ENCODE measurements around the gene TRAPPC5. TPM values are rescaled to one million over a fixed set of nuclear protein-coding genes. Genes with fewer than 3 reads are reported as not detected.
"Not testable (repeated sequence)": the region's sequence is repeated elsewhere in the genome, so short reads cannot be mapped to it uniquely, and the experiment has no call there.

Gene TRAPPC5
- total RNA-seq, 1 donor from 2014 or later = 108 TPM

DNA sequence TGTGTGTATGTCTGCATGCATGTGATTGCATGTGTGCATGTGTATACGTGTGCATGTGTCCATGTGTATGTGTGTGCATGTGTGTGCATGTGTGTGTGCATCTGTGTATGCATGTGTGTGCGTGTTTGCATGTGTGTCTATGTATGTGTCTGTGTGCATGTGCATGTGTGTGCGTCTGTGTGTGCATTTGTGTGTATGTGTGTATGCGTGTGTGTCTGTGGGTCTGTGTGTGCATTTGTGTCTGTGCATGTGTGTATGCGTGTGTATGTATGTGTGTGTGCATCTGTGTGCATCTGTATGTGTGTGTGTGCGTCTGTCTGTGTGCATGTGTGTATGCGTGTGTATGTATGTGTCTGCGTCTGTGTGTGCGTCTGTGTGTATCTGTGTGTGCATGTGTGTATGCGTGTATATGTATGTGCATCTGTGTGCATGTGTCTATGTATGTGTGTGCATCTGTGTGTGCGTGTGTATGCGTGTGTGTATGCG, 40.7 kb upstream of the TRAPPC5 start:
- H3K36me3 Mint-ChIP-seq (ENCODE audit: unreplicated experiment) = no peaks in the 10 kb centered on the region
- TF ChIP-seq, protein P1, sequence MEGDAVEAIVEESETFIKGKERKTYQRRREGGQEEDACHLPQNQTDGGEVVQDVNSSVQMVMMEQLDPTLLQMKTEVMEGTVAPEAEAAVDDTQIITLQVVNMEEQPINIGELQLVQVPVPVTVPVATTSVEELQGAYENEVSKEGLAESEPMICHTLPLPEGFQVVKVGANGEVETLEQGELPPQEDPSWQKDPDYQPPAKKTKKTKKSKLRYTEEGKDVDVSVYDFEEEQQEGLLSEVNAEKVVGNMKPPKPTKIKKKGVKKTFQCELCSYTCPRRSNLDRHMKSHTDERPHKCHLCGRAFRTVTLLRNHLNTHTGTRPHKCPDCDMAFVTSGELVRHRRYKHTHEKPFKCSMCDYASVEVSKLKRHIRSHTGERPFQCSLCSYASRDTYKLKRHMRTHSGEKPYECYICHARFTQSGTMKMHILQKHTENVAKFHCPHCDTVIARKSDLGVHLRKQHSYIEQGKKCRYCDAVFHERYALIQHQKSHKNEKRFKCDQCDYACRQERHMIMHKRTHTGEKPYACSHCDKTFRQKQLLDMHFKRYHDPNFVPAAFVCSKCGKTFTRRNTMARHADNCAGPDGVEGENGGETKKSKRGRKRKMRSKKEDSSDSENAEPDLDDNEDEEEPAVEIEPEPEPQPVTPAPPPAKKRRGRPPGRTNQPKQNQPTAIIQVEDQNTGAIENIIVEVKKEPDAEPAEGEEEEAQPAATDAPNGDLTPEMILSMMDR (IDR thresholded peaks at IDR 0.05) = no peak
- H3K9me3 Mint-ChIP-seq (ENCODE audit: unreplicated experiment) = no peaks in the 10 kb centered on the region
- no peak overlapping the region for H3K4me3 Mint-ChIP-seq (ENCODE audit: unreplicated experiment)
- no peak for DNase-seq (ENCODE audit: extremely low spot score, unreplicated experiment)
- no peak overlapping the region for H3K27ac Mint-ChIP-seq (ENCODE audit: unreplicated experiment)
- no peaks in the 10 kb centered on the region for H3K4me1 Mint-ChIP-seq (ENCODE audit: unreplicated experiment)
- H3K27me3 Mint-ChIP-seq (ENCODE audit: unreplicated experiment) = peaks cover 14% of the 10 kb centered on the region

DNA sequence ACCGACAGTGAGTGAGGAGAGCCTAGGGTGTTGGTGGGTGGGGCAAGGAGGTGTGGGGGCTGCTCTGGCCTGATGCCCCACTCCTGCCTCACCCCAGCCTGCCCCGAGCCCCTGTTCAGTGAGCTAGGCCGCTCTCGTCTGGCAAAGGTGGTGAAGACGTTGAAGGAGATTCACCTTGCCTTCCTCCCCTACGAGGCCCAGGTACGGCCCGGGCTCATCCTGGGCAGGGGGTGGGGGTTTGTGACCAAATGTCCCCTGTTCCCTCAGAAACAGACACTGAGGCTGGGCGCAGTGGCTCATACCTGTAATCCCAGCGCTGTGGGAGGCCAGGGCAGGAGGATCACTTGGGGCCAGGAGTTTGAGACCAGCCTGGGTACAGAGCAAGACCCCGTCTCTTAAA, 39.8 kb upstream of the TRAPPC5 start:
- Mint-ChIP-seq H3K9me3 (ENCODE audit: unreplicated experiment) (no peaks in the 10 kb centered on the region), H3K27ac (ENCODE audit: unreplicated experiment) (no peak overlapping the region), H3K4me3 (ENCODE audit: unreplicated experiment) (no peak overlapping the region), H3K4me1 (ENCODE audit: unreplicated experiment) (no peaks in the 10 kb centered on the region), H3K27me3 (ENCODE audit: unreplicated experiment) (peaks cover 10% of the 10 kb centered on the region), H3K36me3 (ENCODE audit: unreplicated experiment) (no peaks in the 10 kb centered on the region)
- TF ChIP-seq, protein P1 (IDR thresholded peaks at IDR 0.05) = no peak
- no peak for DNase-seq (ENCODE audit: extremely low spot score, unreplicated experiment)

DNA sequence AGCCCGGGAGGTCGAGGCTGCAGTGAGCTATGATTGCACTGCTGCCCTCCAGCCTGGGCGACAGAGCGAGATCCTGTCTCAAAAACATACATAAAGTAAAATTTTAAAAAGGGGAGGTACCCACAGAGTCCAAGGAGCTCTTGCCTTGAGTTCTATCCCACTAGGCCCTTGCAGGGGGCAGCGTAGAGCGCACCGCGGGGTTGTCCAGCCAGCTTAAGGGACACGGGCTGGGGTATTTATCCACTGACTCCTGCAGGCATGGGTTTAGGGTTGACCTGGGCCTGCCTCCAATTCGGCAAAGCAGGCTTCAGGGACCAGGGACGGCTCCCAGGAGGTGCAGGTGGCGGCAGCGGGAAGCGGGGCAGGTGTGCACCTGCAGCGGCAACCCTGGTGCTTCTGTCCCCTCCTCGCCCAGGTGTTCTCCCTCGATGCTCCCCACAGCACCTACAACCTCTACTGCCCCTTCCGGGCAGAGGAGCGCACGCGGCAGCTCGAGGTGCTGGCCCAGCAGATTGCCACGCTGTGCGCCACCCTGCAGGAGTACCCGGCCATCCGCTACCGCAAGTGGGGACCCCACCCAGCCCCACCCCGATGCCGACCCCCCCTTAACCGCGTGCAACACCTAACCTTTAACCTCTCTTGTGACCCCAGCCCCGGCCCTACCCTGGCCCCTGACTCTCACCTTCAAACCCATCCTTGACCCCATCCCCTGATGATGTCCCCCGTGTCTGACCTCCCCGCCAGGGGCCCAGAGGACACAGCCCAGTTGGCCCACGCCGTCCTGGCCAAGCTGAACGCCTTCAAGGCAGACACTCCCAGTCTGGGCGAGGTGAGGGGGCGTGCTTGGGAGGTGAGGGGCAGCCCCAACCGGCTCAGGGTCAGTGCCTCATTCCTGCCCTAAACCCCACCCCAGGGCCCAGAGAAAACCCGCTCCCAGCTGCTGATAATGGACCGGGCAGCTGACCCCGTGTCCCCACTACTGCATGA, 39.0 kb upstream of the TRAPPC5 start:
- Mint-ChIP-seq H3K4me1 (ENCODE audit: unreplicated experiment) (no peaks in the 10 kb centered on the region), H3K27me3 (ENCODE audit: unreplicated experiment) (peaks cover 2% of the 10 kb centered on the region), H3K4me3 (ENCODE audit: unreplicated experiment) (no peak overlapping the region), H3K9me3 (ENCODE audit: unreplicated experiment) (no peaks in the 10 kb centered on the region), H3K27ac (ENCODE audit: unreplicated experiment) (no peak overlapping the region), H3K36me3 (ENCODE audit: unreplicated experiment) (no peaks in the 10 kb centered on the region)
- DNase-seq (ENCODE audit: extremely low spot score, unreplicated experiment) = no peak
- TF ChIP-seq, protein P1 (IDR thresholded peaks at IDR 0.05) = no peak

DNA sequence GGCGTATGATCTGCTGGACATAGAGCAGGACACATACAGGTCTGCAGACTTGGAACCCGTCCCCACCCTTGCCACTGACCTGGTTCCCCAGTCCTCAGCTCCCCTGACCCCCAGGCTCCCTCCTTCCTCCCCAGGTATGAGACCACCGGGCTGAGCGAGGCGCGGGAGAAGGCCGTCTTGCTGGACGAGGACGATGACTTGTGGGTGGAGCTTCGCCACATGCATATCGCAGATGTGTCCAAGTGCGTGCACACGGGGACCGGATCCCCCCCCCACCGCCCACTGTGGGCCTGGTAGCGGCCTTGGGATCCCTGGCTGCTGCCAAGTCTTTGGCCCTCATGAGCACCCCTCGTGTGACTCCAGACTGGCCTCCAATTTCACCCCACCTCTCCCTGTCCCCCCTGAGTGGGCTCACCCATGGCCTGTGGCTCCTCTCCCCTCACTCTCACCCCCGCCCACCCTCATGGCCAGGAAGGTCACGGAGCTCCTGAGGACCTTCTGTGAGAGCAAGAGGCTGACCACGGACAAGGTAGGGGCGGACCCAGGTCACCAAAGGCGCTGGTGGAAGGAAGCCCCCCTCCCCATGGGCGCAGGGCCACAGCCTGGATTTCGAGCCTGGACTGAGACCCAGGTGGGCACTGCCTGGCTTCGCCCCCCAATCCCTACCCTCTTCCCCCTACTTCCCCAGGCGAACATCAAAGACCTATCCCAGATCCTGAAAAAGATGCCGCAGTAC, 38.2 kb upstream of the TRAPPC5 start:
- TF ChIP-seq, protein P1 (IDR thresholded peaks at IDR 0.05) = no peak
- no peak overlapping the region for H3K4me3 Mint-ChIP-seq (ENCODE audit: unreplicated experiment)
- no peaks in the 10 kb centered on the region for H3K4me1 Mint-ChIP-seq (ENCODE audit: unreplicated experiment)
- H3K36me3 Mint-ChIP-seq (ENCODE audit: unreplicated experiment) = no peaks in the 10 kb centered on the region
- no peak for DNase-seq (ENCODE audit: extremely low spot score, unreplicated experiment)
- no peaks in the 10 kb centered on the region for H3K27me3 Mint-ChIP-seq (ENCODE audit: unreplicated experiment)
- no peaks in the 10 kb centered on the region for H3K9me3 Mint-ChIP-seq (ENCODE audit: unreplicated experiment)
- H3K27ac Mint-ChIP-seq (ENCODE audit: unreplicated experiment) = no peak overlapping the region

DNA sequence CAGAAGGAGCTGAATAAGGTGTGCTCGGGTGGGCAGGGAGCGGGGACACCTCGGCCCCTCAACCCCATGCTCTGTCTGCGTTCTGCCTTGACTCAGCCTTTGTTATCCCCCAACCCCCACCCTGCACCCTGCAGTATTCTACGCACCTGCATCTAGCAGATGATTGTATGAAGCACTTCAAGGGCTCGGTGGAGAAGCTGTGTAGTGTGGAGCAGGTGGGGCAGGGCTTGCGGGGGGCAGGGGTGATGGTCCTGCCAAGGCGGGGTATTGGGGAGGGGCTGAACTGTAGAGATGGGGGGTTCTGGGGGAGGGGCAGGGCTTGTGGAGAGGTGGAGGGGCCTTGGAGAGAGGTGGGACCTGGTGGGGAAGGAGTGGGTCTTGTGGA, 37.6 kb upstream of the TRAPPC5 start:
- Mint-ChIP-seq H3K4me3 (ENCODE audit: unreplicated experiment) (no peak overlapping the region), H3K27me3 (ENCODE audit: unreplicated experiment) (no peaks in the 10 kb centered on the region)
- TF ChIP-seq, protein P1 (IDR thresholded peaks at IDR 0.05) = no peak

DNA sequence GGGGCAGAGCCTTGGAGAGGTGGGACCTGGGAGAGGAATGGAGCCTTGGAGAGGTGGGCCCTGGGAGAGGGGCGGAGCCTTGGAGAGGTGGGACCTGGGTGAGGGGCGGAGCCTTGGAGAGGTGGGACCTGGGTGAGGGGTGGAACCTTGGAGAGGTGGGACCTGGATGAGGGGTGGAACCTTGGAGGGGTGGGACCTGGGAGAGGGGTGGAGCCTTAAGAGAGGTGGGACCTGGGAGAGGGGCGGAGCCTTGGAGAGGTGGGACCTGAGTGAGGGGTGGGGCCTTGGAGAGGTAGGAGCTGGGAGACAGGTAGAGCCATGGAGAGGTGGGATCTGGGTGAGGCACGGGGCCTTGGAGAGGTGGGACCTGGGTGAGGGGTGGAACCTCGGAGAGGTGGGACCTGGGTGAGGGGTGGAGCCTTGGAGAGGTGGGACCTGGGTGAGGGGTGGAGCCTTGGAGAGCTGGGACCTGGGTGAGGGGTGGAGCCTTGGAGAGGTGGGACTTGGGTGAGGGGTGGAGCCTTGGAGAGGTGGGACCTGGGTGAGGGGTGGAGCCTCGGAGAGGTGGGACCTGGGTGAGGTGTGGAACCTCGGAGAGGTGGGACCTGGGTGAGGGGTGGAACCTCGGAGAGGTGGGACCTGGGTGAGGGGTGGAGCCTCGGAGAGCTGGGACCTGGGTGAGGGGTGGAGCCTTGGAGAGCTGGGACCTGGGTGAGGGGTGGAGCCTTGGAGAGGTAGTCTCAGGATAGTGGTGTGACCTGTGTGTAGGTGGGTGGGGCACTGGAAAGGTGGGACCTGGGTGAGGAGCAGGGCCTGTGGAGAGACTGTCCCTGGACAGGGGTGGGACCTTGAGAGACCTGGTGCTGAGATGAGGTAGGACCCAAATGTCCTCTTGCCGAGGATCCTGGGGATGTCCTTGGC, 36.7 kb upstream of the TRAPPC5 start:
- not testable (repeated sequence) for H3K36me3 Mint-ChIP-seq (ENCODE audit: unreplicated experiment); H3K27me3 Mint-ChIP-seq (ENCODE audit: unreplicated experiment); DNase-seq (ENCODE audit: extremely low spot score, unreplicated experiment)

More for the DNA sequence above, 37.6 kb upstream of the TRAPPC5 start:
- Mint-ChIP-seq H3K4me1 (ENCODE audit: unreplicated experiment) (no peaks in the 10 kb centered on the region), H3K27ac (ENCODE audit: unreplicated experiment) (no peak overlapping the region), H3K36me3 (ENCODE audit: unreplicated experiment) (no peaks in the 10 kb centered on the region), H3K9me3 (ENCODE audit: unreplicated experiment) (no peaks in the 10 kb centered on the region)
- no peak for DNase-seq (ENCODE audit: extremely low spot score, unreplicated experiment)

More for the DNA sequence above, 36.7 kb upstream of the TRAPPC5 start:
- not testable (repeated sequence) for H3K4me3 Mint-ChIP-seq (ENCODE audit: unreplicated experiment); H3K9me3 Mint-ChIP-seq (ENCODE audit: unreplicated experiment); H3K27ac Mint-ChIP-seq (ENCODE audit: unreplicated experiment); H3K4me1 Mint-ChIP-seq (ENCODE audit: unreplicated experiment)

Measured in osteocyte (in vitro differentiated cells).